Effector CD8-positive, alpha-beta T cell (primary cell): Measurements from ENCODE around the gene SLC43A3.
"Not testable (repeated sequence)": the region's sequence is repeated elsewhere in the genome, so short reads cannot be mapped to it uniquely, and the experiment has no call there.

Experiments used
- DNase-seq: peaks from one replicate; lab custom pipeline; 2025; lab: John Stamatoyannopoulos, UW

SLC43A3 gene

DNA sequence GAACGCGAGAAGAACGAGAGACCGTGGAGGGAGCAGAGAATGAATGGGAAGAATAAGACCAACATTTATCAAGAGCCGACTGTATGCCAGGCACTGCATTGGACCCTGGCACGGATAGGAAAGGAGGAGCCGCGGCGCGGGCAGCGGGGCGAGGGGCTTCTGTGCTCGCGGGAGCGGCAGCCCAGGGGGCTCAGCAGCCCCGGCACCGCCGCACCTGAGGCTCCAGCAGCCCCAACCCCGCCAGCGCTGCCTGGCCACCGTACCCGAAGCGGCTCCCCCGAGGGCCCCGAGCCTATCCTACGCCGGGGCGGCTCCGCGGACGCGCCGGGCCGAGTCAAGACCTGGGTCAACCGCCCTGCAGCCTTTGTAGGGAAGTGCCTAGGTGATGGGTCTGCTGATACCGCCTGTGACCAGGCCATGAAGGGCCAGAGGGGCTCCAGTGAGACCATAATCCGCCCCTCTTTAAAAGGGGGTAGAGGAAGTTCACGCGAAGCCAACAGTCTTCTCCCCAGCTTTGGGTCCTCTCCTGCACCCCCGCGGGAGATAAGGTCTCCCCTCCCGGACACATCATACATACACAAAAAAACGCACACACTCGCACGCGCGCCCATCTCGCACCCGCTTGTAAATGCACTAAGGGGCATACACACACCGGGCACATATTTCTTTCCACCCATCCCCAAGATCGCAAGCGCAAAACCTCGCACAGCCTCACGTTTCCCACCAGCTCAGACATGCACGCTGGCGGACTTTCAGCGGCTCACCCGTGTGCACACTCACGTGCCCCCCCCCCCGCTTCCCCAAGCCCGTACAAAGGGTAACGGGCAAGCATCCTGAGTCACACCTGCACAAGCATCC is 32.5 kb upstream of the SLC43A3 start:
- DNase-seq, result no peak

DNA sequence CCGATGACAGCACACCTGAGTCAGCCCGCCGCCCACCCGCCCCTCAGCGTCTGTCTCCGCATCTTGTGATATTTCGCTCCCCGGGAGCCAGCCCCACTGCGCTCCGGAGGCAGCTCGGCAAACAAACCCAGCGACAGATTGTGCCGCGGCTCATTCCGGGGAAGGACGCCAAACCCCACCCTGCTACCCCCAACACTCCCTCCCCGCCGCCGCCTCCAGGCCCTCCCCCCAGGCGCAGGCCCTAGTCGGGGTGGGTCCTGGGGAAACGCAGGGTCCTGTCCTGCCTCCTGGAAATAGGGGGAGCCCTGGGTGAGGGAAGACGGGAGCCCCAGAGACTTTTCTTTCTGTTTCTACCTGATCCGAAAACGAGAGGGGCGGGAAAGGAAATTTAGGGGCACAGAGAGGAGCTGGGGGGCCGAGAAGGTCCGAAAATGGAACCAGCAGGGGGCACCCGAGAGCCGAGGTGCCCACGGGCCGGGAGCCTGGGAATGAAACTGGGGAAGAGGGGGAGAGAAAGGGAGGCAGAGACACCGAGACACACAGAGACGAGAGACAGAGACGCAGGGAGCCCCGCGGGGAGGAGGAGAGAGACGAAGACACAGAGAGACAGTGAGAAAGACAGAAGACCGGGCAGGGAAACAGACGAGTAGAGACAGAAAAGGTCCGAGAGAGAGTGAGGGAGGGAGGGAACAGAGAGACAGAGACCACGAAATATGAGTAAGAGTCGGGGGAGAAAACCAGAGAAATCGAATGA is 31.7 kb upstream of the SLC43A3 start:
- DNase-seq, result peak; percentile 28

GRCh38 chr11:57458060-57458409 is 31.1 kb upstream of the SLC43A3 start:
- DNase-seq, result no peak

- no peak for DNase-seq
Observed at GRCh38 chr11:57457643-57458023, 30.7 kb upstream of the SLC43A3 start.

- peak; percentile 65 for DNase-seq
Observed at GRCh38 chr11:57456960-57457642, 30.2 kb upstream of the SLC43A3 start.

DNA sequence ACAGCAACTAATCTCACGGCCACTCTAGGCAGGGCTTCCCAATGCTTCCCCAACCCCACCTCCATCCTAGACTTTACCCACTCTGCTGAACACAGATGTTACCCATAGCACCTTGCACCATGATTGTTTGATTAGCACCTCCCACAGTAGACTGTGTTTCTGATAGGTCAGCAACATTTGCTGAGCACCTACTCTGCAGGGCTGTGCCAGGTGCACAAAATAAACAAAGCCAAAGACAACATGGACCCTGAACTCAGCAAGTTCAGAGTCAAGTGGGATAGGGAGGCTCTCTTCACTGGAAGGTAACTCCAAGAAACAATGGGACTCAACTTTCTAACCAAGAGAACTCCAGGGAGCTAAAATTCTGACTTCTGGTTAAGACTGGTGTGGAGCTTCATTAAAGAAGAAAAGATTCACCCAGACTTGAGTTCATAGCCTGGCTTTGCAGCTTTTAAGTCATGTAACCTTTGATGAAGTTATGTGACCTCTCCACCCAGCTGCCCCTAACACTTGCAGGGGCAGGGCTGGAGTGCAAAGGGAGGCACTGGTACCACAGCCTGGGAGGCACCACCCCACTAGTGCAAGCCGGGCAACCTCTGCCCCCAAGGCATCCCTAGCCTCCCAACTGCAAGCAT is 26.7 kb upstream of the SLC43A3 start:
- no peak for DNase-seq

GRCh38 chr11:57446055-57446454 is 19.1 kb upstream of the SLC43A3 start:
- DNase-seq, result no peak

DNA sequence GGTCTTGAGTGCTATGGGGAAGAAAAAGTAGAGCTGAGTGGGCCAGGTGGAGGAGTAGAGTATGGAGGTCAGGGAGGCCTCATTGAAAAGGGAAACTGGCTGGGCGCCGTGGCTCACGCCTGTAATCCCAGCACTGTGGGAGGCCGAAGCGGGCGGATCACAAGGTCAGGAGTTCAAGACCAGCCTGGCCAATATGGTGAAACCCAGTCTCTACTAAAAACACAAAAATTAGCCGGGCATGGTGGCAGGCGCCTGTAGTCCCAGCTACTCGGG is 18.1 kb upstream of the SLC43A3 start:
- DNase-seq, result not testable (repeated sequence)

DNA sequence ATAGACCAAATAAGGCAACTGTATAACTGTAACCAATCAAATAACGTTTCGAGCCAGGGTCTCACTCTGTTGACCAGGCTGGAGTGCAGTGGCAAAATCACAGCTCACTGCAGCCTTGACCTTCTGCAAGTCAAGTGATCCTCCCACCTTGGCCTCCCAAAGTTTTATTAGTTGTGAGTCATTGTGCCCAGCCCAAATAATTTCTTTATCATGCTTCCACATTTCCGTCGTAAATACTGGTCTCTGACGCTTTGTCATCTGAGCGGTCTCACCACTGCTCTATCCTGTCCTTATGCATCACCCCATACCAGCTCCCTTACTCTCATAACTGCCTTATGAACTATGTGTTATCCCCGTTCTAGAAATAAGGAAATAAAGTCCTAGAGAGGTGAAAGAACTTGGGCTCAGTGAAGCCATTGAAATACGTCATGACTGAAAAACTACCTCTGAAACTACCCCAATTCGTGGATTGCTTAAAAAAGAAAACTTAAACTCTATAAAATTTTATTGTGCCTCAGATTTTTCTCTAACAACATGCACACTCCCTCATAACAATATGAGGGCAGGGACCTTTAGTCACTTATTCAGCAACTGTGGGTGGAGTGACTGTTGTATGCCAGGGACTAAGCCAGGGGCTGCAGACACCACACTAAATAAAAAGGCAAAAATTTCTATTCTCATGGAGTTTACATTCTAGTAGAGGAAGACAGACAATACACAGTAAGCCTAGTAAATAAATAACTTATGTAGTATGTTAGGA is 17.6 kb upstream of the SLC43A3 start:
- no peak for DNase-seq

DNA sequence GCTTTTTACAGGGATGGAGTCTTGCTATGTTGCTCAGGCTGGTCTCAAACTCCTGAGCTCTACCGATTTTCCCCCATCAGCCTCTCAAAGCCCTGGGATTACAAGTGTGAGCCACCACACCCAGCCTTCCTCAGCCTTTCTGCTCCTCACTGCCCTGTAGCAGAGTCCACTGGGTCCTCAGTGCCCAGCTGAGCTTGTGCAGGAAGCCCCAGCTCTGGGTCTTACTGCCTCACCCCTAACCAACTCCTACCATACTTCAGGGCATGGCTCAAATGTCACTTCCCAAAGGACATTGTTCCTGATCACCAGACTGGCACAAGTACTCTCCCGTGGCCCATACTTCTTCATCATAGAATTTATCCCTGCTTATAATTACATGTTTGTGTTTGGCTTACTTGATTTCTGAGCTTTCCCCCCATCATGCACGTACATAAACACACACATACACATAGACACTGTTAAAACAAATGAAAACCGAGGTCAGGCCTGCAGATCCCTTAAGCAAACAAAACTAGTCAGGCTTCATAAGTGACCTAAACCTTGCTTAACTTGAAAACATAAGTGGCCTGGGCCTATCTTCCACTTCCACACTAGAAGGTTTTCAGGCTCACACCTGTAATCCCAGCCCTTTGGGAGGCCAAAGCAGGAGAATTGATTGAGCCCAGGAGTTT is 14.0 kb upstream of the SLC43A3 start:
- no peak for DNase-seq

DNA sequence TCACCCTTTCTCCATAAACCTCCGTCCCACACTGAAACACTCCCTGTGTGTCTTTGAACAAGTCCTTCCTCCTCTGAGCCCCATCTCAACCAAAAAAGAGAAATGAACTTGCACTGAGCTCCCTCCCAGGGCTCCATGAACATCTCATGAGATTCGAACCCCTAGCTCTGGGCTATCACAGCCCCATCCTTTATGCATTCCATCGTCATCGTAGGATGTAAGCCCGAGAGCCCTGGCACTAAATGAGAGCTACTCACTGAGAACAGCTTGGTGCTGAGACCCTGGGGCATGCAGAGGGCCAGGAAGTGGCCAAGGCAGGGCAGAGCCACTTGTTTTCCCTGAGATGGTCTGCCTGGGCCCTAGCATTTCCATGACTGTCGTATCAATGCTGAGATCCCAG is 12.9 kb upstream of the SLC43A3 start:
- no peak for DNase-seq

GRCh38 chr11:57438345-57439285 is 11.7 kb upstream of the SLC43A3 start:
- DNase-seq, result no peak

DNA sequence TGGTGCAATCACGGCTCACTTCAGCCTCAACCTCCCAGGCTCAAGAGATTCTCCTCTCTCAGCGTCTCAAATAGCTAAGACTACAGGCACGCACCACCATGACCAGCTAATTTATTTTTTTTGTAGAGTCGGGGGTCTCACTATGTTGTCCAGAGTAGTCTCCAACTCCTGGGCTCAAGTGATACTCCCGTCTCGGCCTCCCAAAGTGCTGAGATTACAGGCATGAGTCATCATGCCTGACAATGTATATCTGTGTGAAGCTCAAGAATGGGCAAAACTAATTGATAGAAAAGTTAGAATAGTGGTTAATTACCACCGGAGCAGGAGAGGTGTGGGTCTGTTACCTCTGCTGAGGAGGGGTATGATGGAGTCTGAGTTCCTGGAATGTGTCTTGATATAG is 9.1 kb upstream of the SLC43A3 start:
- no peak for DNase-seq

GRCh38 chr11:57434640-57435546 is 8.0 kb upstream of the SLC43A3 start:
- no peak for DNase-seq

- DNase-seq, result no peak
Observed at GRCh38 chr11:57432714-57433163, 5.8 kb upstream of the SLC43A3 start.

DNA sequence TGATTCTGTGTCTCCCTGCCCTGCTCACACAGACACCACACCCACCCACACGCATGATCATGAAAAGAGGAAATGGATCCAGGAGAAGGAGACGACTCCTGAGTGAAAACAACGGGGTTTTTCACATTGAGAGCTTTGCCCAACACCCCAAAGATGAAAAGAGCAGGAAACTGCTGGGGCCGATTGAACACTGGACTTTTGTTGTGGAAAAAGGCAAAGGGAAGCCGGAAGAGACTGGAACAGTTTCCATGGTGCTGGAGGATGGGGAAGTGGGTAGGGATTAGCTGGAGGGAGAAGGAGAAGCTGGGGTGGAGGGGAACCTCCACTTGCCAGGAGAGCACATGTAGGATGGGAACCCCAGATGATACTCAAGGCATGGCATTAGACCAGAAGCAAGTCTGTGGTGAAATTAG is 5.2 kb upstream of the SLC43A3 start:
- no peak for DNase-seq

DNA sequence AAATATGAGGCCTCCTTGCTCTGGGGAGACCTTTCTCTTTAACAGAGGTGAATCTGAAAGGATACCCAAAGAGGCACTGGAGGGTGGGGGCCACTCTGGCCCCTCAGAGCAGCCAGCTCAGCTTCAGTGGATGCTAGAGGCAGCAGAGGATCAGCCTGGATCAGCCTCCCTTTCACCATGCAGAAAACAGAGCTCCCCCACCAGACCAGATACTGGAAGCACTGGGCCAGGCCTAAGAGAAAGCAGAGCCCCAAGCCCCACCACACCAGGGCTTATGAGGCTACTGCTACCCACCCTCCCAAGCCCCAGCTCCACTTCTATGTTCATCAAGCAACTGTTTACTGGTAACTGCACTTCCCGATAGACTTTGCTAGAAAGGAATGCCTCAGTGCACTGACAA is 4.0 kb upstream of the SLC43A3 start:
- DNase-seq, result no peak

DNA sequence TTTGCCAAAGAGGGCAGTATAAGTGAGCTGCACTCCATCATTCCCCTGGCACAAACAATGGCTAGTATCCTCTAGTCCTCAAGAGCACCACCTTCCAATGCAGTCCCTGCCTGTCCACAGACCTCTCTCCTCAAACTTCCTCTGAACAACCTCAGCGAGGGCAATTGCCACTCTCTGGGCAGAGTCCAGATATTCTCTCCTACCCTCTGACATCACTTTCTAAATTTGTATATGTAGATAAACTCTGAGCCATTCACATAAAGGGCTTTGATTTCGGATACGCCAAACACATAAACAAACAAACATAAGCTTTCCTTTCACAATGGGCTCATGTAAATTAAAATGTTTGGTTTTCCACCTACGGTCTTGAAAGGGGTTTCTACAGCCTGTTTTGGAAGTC is 3.0 kb upstream of the SLC43A3 start:
- DNase-seq, result no peak

DNA sequence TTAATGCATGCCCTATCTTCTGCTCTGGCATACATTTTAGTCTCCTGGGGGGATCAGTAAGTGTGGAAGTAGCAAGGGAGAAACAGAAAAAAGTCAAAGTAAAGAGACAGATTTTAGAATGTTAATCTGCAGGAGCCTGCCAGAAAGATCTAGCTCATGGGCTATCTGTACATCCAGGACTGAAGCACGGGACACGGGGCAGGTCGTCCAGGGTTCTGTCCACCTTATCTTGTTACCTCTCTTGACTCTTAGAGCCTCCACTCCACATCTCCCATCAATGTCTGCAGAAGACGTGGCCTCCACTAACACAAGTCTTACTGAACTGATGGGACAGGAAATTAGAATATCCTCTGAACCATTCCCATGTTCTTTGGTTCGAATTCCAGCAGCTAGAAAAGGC is 1.7 kb upstream of the SLC43A3 start:
- no peak for DNase-seq
